ENCODE measurements around the gene USP36. TPM values are rescaled to one million over a fixed set of nuclear protein-coding genes. Genes with fewer than 3 reads are reported as not detected.

Gene USP36
- 10 to 100 TPM; 79.2 to 85.6 TPM for total RNA-seq

DNA sequence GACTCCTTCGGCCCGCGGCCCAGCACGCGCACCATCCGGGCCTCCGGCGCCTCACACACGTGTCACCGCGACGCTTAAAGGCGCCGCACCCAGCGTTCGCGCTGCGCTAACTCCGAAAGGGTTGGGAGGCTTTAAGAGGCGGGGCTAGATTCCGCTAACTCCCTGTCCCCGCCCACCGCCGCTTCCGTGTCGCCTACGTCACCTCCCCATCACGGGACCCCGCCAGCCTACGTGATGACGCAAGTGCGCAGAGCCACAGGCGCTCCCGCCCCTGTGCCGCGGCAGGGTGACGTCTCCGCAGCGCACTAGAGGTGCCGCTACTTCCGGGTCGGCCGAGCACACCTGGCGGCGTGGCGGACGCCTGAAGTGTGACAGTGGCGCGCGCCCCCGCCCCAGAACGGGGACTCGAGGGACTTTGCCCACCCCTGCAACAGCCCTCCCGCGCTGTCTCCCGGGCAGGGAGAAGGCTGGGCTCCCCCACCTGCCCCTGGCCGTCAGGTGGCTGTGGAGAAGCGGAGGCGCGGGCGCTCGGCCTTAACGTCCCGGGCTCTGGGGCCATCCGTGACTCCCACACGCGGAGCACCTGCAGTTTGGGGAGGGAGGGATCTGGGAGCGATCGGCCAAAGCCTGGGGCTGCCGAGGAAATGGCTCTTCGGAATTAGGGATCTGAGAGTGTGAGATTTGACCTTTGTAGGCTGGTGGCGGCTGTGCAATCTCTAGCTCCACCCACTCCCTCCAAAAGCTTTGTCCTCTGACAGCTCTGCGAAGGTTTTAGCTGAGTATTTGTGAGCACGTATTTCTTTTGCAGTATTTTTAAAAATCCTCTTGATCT is at the start of gene USP36:
TSS of gene USP36 (minus strand) at position 35 of the 832 bp plus-strand sequence. CDS start 4,451 bp downstream, outside the sequence.

GRCh38 chr17:78781893-78782304 is 58.7 kb downstream of the USP36 start, which contains the start of gene CYTH1:
Gene CYTH1 (minus strand): TSS chr17:78782273. CDS start chr17:78782223, 50 bp downstream.

Other genes starting within 250 kb of the USP36 start
- 100 to 1,000 TPM; 275 to 305 TPM for gene CYTH1, start 58.5 kb downstream of the USP36 start, total RNA-seq
- not detected for gene CEP295NL, start 62.4 kb upstream of the USP36 start, total RNA-seq
- under 1 TPM; 0.51 to 0.71 TPM for gene TIMP2, start 84.6 kb upstream of the USP36 start, total RNA-seq
- 100 to 1,000 TPM; 176 to 182 TPM for gene LGALS3BP, start 139.1 kb upstream of the USP36 start, total RNA-seq
- 10 to 100 TPM; 59.9 to 66.0 TPM for gene CANT1, start 168.9 kb upstream of the USP36 start, total RNA-seq
- not detected for gene C1QTNF1, start 183.4 kb upstream of the USP36 start, total RNA-seq
- gene ENGASE, start 234.0 kb upstream of the USP36 start, total RNA-seq, result 10 to 100 TPM; 54.2 to 58.3 TPM

All from activated naive CD4-positive, alpha-beta T cell treated with anti-CD3 and anti-CD28 coated beads, Interleukin-2, amount 10 ng/mL, durations not matched to agents 5 hours and 36 hours (primary cell).